GM19099 (cell line): ENCODE data around the gene CAMK1D.

Experiments used
- POLR2A ChIP-seq: IDR thresholded peaks from 3 replicates; pipeline ENCODE4 v1.6.1; 2011; ENCODE audit warnings: low read depth; ENCODE audit not compliant: insufficient read length; ENCODE audit errors: extremely low read depth

CAMK1D gene

GRCh38 chr10:12869427-12869826 lies 520.1 kb downstream of the CAMK1D start:
- no peak for TF ChIP-seq POLR2A

GRCh38 chr10:12872577-12872976 lies 523.2 kb downstream of the CAMK1D start:
- TF ChIP-seq POLR2A: no peak

GRCh38 chr10:12873172-12873571 lies 523.8 kb downstream of the CAMK1D start:
- TF ChIP-seq POLR2A: no peak

GRCh38 chr10:12874501-12874900 lies 525.2 kb downstream of the CAMK1D start:
- no peak for TF ChIP-seq POLR2A

- no peak for TF ChIP-seq POLR2A
Observed at GRCh38 chr10:12875100-12875499, 525.8 kb downstream of the CAMK1D start.

GRCh38 chr10:12876266-12876665 lies 526.9 kb downstream of the CAMK1D start:
- TF ChIP-seq POLR2A: no peak

GRCh38 chr10:12877150-12877549 lies 527.8 kb downstream of the CAMK1D start:
- no peak for TF ChIP-seq POLR2A

- no peak for TF ChIP-seq POLR2A
Observed at GRCh38 chr10:12880423-12880822, 531.1 kb downstream of the CAMK1D start.

GRCh38 chr10:12884851-12885250 lies 535.5 kb downstream of the CAMK1D start:
- TF ChIP-seq POLR2A: no peak
